GM18517 (cell line): ENCODE measurements around the gene MDFI.

Experiments
- ATAC-seq: cut with Tn5 transposase; IDR thresholded peaks from one replicate; pipeline ENCODE4 v1.9.1; 2021; ENCODE audit warnings: mild to moderate bottlenecking, moderate library complexity; ENCODE audit not compliant: unreplicated experiment

The MDFI gene

DNA sequence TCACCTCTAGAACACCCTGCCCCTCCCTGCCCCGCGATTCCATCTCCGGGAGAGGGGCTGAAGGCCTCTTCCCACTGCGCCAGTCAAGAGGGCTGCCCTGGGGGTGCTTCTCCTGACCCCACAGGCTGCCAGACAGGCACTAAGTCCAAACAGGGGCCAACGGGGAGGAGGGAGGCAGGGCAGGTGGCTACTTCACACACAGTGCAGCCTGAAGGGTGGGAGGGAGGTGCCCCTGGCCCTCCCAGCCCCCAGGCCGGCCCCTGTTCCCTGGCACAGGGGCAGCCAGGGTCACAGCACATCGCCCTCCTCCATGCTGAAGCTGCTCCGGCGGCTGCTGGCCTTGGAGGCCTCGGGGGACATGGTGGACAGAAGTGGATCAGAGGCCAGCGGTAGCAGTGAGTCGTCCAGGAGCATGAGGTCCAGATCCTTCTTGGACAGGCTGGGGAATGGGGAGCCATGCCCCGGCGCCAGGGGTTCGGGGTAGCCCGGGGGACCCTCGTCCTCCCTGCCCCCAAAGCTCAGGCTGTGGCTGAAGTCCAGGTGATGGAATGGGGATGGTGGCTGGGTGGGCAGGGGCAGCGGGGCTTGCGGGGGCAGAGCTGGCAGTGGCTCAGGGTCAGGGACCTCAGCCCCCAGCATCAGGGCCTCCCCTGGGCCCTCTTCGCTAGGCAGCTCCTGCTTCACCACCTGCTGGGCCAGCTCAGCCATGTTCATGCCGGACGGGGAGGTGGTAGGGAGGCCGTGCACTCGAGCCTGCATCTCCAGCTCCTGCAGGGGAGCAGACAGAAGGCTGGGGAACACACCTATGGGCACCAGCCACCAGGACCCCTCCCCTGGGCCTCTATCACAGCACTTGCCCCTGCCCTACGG lies 46.3 kb downstream of the MDFI start:
- no peak for ATAC-seq

DNA sequence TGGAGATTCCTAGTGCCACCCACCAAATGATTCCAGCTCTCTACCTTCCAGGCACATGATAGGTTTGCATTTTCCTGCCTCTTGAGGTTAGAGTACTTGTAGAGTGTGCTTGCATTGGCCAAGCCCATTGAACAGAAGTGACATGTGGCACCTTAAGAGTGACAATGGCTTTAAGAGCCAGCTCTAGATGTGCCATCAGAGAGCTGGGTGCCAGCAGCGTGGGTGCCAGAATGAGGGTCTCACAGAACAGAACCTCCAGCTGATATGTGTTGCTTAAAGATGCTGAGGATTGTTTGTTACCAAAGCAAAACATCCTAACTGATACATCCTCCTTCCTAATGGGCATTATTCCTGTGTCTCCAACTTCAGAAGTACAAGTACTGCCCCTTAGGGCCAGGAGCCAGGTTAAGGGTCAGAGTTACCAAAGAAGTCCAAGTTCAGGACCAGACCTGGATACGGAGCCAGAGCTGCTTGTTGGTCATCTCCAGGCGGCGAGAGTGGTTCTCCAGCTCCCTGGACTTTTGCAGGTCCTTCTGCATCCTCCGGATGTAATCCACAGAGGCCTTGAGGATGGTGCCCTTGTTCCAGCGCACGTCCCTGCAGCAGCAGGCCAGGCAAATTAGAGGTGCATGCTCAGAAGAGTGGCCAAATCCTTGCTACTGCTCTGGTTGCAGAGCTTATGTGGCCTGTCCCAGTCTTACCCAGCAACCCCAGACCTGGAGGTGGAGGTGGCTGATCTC lies 47.5 kb downstream of the MDFI start:
- no peak for ATAC-seq

DNA sequence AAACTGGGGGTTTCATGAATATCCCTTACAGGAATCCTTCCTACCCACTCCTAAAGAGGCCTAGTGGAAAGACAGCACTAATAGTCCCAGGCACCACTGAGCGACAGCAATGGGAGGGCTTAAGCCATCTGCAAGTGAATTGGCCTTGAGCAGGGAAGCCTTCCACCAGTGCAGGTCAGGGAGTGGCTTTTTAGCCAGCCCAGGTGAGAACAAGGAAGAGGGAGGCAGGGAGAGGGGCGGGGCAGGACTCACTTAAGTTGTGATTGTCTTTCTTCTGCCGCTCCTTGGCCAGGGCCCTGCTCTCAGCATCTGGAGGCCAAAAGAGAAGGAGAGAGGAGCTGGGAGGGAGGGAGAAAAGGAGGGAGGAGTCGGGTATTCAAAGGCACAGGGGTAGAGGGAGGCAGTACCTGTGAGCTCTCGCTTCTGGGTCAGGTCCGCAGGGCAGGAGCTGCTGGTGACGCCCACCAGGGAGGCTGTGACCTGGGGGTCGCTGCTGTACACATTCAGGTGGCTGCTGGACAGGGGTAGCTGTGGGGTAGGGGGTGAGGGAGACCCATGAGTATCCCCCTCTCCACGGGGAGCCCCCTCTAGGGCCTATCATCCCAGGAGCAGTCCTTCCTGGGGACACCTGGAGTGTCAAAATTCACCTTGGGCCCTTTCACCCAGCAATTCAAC lies 49.4 kb downstream of the MDFI start:
- no peak for ATAC-seq

DNA sequence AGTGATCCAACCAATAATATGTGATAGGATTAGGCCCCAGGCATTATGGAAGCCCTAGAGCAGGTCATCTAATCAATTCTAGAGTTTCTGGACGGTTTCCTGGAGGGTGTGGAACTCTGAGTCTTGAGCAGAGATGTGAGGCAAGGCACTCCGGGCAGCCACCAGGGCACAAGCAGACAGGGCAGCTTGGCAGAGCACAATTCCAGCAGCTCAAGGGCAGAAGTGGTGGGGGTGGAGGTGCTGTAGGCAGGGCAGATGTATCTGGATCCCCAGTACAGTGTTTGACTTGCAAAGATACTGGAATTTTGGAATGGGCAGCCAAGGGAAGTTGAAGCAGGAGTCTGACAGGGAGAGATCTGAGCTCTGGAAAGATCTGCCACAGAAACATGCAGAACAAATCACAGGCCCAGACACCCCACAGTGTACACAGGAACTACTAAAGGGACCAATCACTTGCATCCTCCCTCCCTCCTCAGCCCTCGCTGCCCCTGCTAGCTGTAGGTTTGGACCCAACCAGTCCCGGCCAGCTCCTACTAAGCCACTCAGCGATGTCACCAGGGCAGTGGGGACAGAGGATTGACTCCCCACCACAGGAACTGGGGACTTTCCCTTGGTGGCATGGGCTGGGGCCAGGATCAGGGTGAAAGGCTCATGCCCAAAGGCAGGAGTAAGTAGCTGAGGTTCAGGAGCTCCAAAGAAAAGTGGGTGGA lies 50.1 kb downstream of the MDFI start:
- no peak for ATAC-seq

DNA sequence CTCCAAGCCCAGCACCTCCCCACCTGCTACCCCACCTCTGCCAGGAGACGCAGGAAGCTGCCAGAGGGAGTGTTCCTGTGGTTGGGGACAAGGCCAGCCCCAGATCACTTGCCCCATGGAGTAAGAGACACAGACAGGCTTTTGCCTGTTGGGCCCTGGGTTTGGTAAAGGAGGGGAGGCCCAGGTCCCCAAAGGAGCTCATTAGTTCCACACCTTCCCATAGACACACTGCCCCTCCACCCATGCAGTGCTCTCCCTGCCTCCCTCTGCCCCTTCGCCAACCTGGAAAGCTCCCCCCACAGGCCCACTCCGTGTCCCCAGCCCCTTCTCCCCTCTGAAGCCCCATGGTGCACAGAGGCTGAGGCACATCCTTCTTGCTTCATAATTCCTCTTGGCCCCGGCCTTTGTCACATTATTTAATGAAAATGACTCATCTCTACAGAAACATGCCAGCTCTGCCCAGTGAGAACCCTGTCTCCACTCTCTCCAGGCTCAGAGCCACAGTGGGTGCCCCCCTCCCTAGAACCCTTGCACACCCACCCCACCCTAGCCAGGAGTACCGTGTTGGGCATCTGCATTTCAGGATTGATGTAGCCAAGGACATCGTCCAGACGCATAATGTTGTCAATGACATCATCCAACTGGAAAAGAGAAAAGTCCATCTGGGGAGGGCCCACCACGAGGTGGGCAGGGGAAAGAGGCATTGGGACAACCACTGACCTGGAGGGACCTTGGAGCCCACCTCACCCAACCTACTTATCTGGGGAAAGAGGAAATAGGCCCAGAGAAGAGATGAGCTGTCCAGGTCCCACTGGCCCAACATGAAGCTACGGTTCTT lies 51.1 kb downstream of the MDFI start:
- no peak for ATAC-seq

DNA sequence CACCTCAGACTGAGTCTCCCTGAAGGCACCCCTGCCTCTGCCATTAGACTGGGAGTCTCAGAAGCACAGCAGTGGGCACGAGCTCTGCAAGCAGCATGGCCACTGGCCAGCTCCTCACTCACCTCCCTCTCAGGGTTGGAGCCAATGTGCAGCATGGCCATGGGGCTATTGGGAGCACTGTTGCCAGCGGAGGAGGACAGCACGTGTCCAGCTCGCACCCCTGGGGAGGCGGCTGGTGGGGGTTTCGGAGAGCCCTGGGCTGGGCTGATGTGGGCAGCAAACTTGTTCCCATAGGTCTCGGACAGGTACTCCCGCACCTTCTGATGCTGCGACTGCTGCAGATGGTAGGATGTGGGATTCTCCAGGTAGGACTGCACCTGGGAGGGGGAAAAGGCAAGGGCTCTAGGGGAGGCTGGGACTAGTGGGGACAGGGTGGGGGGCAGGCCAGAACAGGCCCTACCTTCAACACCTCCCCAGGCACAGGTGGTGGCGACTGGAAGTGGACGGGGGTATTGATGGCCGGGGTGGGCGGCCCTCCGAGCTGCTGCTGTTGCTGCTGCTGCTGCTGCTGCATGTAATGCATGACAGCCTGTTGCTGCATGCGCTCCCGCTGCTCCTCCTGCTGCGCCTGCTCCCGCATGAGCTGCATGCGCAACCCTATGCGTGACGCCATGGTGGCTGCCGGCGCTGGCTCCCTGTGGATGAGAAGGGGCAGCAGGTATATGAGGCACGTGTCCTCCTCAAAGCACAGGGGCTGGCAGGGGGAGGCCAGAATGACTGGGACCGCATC lies 52.5 kb downstream of the MDFI start:
- ATAC-seq, result no peak

DNA sequence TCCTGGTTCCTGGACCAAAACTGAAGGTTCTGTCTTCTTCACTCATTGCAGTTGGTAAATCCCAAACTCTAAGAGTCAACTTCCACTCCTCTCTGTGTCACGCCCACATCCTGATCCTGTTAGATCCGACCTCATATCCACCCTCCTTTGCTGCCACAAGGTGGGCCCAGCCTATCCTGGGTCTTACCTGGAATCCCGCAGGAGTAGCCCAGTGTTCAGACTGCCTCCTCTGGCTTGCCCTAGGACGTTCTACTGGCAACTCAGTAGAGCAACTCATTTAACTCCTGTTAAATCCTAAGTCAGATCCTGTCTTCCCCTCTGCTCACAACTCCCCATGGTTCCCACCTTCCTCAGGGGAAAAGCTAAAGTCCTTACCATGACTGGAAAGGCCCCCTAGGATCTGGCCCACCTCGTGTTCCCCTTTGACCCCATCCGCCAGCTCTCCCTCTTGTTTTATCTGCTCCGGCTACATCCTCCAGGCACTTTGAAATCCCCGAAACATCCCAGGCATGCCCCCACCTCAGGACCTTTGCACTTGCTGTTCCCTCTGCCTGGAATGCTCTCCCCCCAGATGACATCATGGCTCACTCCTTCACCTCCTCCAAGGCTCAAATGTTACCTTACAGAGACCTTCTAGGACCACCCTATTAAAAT lies 53.3 kb downstream of the MDFI start:
- no peak for ATAC-seq

DNA sequence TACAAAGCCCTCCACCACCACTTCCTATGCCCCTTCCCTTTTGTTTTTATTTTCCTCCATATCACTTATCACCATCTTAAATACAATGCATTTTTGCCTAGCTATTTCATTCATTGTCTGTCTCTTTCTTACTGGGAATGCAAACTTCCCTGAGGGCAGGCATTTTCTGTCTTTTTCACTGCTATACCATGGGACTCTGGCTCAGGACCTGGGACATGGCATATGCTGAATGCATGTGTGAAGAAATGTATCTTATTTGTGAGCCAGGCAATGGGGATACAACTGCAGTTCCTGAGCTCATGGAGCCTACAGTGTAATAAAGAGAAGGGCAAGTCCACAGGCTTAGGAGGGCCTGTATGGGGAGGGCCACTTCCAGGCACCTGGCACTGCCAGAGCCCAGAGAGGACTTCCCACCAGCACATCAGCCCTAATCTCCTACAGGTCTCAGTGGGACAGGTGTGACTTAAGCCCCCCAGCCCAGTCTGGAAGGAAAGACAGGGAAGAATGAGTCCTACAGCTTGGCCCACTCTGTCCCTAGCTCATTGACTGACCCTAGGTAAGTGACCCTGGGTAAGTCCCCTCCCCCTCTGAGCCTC lies 53.9 kb downstream of the MDFI start:
- ATAC-seq, result no peak

DNA sequence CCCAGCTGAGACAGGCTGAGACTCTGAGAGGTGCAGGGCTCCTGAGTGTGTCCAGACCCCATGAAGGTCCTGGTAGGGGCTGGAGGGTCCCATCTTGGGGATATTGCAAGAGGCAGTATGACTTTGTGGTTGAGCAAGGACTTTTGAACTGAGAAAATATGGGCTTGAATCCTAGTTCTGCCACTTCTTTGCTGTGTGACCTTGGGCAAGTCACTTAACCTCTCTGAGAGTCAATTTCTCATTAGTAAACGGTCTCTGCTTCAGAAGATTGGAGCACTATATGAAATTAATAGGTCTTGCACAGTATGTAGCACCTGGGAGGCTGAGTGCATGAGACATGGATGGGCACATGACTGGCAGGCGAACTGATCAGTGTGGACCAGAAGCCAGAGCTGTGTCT lies 54.5 kb downstream of the MDFI start:
- no peak for ATAC-seq

DNA sequence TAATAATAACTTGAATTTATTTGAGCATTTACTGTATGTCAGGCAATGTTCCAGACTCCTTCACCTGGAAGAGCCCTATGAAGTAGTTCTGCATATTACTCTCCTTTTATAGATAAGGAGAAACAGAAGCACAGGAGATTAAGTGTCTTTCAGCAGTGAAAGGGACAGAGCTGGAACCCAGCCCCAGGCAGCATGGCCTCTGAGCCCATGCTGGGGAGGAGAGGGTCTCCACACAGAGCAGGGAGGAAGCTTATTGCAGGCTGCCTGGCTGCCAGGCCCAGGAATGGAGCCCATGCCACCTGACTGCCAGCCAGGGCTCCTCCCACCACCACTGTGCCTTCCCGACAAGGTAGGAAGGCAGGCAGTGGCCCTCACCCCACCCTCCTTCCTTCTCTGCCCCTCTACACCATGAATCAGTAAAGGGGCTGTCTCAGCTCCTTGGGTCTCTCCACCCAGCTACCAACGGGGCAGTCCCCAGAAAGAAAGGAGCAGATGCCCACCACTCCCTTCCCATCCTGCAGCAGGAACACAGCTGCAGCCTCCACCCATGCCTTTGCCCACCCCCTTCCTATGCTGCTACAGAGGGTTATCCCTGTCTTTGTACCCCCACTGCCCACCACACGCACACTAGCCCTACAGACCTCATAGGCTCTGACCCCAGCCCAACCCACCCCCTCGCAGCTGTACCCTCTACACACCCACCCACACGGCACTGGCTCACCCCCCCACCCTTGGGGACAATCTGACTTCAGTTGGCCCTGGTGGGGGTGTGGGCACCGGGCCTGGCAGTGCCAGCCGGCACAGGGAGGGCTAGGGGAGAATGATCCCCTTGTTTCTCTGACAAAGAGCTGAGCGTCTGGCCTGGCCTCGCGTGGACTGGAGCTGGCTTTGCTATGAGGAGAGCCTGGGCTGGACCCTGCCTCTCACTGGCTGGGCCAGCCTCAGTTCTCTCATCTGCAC lies 55.3 kb downstream of the MDFI start:
- ATAC-seq, result no peak

DNA sequence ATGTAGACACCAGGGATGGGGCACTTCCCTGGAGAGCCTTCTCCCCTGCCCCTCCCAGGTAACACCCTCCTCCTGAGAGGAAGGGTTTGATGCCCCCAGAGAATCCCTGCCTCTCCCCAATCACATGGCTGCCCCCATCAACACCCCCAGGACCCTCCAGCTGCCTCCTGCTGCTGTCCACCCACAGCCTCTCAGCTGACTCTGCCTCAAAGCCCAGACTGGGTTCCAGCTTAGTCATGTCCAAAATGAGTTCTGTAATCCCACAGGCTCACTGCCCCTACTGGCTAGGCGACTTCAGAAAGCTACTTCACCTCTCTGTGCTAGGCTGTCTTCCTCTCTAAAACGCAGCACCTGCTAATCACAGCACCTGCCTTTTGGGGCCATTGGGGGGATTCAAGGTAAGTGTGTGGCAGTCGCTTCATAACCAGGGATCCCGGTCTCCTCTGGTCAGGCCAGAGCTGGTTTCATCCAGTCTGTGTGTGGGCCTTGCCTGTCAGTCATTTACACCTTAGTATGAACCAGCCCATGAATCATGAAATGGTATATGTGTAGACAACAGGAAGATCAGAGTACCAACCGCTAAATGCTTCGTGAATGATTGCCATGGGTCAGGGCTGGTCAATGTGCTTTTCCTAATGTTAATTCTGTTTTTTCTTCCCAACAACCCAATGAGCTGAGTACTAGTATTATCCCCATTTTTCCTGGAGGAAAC lies 56.7 kb downstream of the MDFI start:
- ATAC-seq, result no peak

DNA sequence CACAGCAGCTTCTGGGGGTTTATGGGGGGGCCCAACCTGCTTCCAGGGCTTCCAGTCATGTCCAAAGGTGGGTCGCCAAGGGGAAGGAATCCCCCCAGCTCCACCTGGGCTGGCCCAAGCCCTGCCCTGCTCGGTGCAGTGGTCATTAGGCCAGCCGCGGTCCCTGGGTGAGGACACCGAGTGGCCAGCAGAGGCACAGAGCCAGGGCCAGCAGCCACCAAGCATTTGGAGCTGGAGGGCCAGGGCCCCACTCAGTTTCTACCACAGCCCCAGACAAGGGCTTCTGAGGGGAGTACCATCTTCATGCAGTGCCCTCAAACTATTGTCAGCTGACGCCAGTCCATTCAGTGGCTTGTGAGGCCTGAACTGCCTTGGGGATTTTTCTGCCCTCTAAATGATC lies 57.6 kb downstream of the MDFI start:
- ATAC-seq, result no peak

DNA sequence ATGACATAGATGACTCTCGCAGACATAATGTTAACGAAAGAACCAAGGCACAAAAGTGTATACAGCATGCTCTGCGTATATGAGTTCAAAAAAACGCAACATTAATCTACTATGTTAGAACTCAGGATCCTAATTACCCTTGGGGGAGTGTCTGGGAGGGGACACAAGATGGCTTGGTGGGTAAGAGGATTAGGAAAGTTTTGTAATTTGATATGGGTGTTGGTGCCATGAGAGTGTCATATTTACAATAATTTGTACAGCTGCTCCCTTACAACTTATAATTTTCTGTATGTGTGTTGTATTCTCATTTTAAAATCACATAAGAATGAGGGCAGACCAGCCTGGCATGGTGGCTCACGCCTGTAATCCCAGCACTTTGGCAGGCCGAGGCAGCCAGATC lies 58.5 kb downstream of the MDFI start:
- no peak for ATAC-seq

DNA sequence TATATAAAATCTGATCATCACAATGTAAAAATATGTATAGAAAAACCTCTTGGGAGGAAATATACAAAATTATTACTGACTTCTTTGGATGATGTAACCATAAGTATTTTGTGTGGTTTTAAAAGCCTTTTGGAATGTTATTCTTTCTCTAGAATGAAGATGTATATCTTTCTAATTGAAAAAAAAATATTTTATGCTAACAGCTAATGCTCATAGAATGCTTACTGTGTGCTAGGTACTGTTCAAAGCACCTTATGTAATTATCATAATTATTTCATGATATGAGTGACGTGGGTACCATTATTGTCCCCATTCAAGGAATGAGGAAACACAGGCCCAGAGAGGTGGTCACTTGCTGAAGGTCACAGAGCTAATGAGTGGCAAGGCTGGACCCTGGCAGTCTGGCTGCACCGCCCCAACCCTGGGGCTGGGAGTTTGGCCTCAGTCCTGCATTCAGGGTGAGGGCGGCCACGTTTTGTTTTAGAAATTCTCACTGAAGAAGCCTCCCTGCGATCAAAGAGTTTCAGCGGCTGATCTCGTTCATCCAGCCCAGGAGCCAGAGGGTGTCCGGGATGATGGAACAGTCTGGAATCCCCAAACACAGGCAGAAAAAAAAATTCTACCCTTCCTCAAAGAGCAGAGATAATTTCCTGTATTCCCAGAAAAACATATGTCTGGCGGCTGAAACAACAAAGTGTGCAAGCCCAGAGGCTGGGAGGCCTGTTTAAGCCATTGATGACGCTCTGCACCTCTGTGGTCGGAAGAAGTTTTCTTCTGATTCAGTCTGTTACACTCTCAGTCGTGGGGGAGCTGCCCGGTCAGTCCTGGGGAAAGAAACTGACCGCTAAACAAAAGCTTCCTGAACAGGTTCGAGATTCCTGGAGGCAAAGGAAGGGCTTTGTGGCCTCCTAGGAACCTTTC lies 59.9 kb downstream of the MDFI start:
- ATAC-seq, result no peak

DNA sequence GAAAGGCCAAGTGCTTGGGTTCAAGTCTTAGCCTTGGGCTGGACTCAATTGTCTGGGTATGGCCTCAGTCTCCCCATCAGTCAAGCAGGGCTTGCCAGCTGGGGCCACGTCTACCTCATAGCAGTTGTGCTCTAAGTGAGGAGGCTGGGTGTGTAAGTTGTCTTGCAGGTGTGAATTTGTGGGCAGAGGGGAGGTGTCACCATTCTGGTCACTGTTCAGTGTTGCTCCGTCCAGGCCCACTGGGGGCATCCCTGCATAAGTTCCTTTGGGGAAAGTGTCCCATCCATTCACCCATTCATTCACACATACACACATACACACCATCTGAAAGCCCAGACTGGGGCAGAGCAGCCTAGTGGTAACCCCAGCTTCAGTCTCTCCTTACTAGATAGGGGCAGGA lies 60.8 kb downstream of the MDFI start:
- ATAC-seq, result no peak
